ENCODE results near the gene ATP6V1F.
A peak's percentile ranks its signal among the peaks of the same experiment; 100 is the strongest.

Gene ATP6V1F, protein sequence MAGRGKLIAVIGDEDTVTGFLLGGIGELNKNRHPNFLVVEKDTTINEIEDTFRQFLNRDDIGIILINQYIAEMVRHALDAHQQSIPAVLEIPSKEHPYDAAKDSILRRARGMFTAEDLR

GRCh38 chr7:128862571-128863432, at the start of gene ATP6V1F:
Gene ATP6V1F (plus strand): TSS chr7:128862856. CDS start chr7:128862905, 49 bp downstream.
- peak; percentile 98 for DNase-seq

DNA sequence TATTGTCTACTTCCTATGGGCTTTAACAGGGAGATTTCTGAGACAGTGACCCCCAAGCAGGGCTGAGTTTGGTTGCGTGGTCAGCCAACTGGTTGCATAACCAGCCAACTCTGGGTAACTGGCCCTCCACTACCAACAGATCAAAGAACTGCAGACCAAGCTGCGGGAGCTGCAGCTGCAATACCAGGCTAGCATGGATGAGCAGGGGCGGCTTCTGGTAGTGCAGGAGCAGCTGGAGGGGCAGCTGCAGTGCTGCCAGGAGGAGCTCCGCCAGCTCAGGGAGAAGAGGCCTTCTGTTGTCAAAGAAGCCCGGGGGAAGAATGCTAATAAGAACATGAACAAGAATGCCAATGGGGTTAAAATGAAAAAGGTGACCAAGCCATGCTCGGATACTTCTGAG, 48.2 kb upstream of the ATP6V1F start:
- no peak for DNase-seq

- no peak for DNase-seq
These were observed 47.2 kb upstream of the ATP6V1F start for GRCh38 chr7:128815289-128815942.

GRCh38 chr7:128818694-128819093, 44.0 kb upstream of the ATP6V1F start:
- no peak for DNase-seq

DNA sequence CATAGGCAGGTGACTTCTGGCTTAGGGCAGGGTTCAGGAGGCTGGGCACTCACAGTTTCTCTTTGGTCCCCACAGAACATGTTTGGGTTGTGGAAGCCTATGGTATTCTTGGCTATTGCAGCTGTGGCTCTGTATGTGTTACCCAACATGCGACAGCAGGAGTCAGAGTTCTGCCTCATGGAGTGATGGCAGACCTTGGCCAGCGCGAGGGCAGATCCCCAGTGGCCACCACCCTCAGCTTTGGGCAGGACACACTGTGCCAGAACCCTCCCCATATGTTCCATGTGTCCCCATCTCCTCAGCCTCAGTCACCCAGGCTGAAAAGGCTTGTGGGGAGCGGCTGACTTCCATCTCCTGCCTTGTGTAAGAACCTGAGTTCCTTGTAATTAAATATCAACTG, 40.9 kb upstream of the ATP6V1F start:
- no peak for DNase-seq

GRCh38 chr7:128826512-128826911, 36.1 kb upstream of the ATP6V1F start:
- no peak for DNase-seq

GRCh38 chr7:128826916-128827247, 35.8 kb upstream of the ATP6V1F start:
- no peak for DNase-seq

DNA sequence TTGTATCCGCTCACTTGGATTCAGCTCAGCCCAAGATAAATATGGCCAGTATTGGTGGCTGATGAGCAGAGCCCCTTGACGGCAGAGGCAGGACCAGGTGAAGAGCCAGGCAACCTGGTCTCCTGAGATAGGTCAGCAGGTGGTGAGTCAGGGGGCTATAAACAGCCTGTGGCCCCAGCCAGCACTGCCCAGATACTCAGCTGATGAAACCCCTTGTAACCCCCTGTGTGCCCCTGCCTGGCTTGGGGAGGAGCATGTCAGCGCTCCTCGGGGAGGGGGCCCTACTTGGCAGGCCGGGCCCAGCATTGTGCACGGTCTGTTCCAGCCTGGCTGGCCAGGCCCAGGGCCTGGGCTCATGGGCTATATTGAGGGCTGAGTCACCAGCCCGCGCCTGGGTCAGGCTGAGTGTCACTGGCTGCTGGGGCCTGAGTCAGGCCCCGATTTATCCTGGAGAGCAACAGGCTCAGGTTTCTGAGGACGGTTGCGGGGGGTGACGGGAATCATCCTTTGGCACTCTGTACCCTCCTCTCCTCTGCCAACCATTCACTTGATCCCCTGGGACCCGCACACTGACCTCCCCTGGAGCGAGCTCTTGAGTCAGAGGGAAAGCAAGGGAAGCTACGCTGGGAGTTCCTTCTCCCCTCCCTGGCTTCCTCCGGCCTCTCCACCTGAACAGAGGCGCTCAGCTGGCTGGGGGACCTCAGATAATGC, 35.3 kb upstream of the ATP6V1F start:
- no peak for DNase-seq

DNA sequence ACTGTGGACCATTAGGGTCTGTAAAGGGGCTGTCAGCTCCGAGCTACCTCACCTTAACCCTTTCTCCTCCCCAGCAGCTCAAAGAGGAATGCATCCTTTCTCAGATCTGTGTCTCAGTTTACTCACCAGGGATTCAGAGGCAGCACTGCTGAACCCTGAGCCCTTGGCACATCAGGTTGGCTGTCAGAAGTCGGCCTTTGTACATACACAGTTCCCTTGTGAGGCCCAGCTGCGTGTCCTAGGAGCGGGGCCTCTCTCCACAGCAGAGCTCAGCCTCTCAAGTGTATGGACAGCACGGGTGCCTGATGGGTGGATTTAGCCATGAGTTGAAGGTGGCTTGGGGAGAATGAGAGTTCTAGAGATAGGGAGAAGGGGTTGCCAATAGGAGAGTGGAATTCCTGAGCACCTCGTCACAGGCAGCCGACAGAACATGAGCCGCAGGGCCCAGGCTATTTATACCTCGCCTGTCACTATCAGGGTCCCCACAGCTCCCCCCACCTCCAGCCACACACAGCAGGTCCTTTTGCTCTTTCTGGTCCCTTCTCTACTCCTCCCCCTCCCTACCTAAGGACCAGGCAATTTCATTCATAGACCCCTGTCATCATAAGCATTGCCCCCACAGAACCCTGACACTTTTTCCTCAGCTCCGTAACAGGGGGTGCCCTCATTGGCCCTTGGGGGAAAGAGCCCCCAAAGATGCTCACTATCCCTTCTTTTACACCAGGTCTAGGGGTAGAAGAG, 34.5 kb upstream of the ATP6V1F start:
- DNase-seq = no peak

DNA sequence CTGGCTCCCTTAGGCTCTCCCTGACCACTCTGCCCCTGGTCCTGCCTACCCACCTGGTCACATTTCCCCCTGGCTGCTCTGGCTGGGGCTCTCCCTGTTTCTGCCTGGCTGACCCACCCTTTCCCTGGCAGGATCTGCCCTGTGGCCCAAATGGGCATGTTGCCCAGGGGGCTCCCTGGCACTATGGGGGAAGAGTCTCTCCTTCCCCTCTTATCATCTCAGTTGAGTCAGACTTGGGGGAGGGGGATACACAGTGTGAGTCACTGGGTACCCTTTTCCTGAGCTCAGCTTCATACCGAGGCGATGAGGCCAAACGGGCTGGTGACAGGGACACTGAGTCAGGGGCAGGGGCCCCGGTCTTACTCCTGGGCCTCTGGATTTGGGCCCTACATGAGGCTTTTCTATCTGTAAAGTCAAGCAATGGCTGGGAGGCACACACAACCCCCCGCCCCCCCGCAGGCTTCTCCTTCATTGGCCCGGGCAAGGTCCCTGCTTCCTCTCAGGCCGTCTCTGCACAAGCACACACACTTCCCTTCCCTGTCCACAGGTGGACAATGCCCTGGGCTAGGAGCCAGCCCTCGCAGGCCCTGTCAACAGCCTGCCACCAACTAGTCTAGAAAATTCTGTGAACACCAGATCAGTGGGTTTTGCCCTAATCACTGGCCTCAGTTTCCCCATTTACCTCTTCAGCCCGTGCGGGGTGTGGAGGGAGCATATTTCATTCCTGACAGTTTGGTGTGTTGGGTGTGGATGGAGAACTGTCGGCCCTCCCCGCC, 33.1 kb upstream of the ATP6V1F start:
- no peak for DNase-seq

GRCh38 chr7:128830231-128831177, 32.2 kb upstream of the ATP6V1F start, which contains the start of gene FLNC:
Gene FLNC (plus strand): TSS chr7:128830406. CDS start chr7:128830638, 232 bp downstream.
- DNase-seq = peak; percentile 33

DNA sequence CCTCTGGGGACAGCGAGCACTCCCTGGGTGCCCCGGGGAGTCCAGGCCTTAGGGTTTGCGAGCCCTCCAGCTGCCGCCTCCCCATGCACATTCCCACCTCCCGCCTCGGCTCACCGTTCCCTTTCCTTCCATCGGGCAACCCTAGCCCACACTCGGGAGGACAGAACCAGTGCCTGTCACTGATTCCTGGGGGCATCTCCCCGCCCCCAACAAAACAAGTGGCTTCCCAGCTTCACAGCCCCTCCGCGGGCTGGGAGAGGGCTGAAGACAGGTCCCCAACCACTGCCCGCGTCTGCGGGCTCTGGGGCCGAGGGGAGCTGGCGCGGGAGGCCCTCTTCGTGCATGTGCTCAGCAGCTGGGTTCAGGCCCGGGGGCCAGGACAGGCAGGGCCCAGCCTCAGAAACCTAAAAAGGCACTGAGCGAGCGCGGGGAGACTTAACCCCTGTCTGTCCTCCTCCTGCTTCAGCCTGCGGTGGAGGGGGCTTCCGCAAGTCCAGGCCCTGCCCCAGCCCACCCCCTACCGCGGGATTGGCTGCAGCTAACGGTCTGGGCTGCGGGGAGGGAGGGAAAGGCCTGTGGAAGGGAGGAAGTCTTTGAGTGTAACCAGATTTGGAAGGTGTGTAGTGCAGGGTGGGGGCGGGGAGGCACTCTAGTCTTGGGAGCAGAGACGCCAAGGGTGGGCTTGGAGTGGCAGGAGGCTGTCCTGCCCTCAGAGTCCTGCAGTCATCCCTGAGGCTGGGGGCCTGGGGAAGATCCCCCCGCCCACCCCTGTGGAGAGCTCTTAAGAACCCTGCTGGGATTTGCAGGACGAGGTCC, 31.3 kb upstream of the ATP6V1F start:
- no peak for DNase-seq

- DNase-seq = no peak
These were observed 30.4 kb upstream of the ATP6V1F start for GRCh38 chr7:128831994-128832879.

- no peak for DNase-seq
These were observed 29.8 kb upstream of the ATP6V1F start for GRCh38 chr7:128832880-128833147.

DNA sequence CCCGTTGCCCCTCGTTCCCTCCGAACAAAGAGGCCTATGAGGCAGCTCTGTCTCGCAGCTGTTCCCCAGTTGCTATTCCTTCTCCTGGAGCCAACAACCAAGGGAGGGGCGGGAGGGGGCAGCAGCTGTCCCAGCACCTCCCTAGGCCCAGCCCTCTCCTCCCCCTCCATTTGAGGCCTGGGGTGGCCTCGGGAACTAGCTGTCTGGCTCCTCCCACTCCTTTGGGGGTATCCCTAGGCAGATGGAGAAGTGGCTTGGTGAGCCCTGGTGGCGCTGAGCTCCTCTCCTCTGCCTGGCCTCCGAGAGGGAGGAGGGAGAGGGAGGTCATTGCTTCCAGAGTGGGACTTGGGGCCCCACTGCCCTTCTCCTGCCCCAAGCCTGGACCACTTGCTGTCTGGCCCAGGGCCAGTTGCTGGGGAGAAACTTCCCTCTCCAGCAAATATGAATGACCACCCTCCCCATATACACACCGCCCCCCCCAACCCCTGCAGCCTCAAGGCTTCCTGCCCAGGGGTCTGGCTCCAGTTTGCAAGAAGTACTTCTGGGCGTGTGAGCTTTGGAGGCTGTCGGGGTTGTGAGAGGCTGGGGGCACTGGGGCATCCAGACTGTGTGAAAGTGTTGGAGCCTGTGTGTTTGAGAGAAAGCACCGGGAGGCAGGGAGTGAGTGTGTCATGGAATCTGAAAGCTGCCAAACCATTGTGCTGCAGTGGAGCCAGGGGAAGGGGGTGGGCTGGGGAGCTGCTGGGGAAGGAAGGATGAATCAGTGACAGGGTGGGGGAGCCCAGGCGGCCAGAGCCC, 29.3 kb upstream of the ATP6V1F start:
- no peak for DNase-seq

DNA sequence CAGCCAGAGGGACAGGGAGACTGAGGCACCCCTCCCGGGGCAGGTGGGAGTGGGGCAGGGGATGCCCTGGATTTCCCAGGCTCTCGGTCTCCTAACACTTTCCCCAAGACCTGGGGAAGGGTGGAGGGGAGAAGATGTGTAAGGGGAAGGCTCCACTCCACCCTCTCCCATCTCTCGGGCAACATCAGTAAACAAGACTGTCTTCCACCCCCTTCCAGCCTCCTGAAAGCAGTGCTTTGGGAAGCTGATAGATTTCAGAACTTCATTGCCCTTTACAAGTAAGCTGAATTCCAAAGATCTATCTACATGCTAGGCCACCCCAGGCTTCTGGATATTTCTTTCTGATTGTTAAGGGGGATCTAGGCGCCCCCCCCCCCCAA, 28.7 kb upstream of the ATP6V1F start:
- DNase-seq = no peak

- DNase-seq = no peak
These were observed 27.4 kb upstream of the ATP6V1F start for GRCh38 chr7:128835231-128835751.

All from CD4-positive, alpha-beta T cell treated with Interferon gamma for 1 hour (primary cell).